Measurements from ENCODE around the gene CMTM8. TPM values are rescaled to one million over a fixed set of nuclear protein-coding genes. Genes with fewer than 3 reads are reported as not detected.
"Not testable (repeated sequence)": the region's sequence is repeated elsewhere in the genome, so short reads cannot be mapped to it uniquely, and the experiment has no call there.

The CMTM8 gene
- total RNA-seq, 6 experiments from 2014 or later = 13.3 to 27.1 (median 20.9) TPM

DNA sequence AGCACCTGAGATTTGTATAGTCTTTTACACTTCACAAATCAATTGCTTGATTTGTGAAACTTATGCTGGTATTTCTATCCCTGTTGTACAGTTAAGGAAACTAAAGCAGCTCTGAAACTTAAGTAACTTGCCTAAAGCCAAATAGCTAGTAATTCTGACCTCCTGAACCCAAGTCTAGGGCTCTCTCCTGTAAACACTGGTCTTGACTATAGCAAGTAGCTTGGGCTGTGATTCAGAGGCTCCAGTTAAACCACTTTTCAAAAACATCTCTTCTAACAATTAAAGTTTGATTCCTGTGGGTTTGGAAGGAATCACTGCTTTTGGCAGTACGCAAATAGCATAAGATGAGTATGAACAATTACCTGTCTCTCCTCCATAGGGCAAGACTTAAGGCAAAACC, 18.5 kb upstream of the CMTM8 start:
- H3K4me1 ChIP-seq = peaks cover 0 to 17% (median 8%) of the 10 kb centered on the region in 4 donors
- no peak overlapping the region for H3K4me3 ChIP-seq
- TF ChIP-seq, protein P1, sequence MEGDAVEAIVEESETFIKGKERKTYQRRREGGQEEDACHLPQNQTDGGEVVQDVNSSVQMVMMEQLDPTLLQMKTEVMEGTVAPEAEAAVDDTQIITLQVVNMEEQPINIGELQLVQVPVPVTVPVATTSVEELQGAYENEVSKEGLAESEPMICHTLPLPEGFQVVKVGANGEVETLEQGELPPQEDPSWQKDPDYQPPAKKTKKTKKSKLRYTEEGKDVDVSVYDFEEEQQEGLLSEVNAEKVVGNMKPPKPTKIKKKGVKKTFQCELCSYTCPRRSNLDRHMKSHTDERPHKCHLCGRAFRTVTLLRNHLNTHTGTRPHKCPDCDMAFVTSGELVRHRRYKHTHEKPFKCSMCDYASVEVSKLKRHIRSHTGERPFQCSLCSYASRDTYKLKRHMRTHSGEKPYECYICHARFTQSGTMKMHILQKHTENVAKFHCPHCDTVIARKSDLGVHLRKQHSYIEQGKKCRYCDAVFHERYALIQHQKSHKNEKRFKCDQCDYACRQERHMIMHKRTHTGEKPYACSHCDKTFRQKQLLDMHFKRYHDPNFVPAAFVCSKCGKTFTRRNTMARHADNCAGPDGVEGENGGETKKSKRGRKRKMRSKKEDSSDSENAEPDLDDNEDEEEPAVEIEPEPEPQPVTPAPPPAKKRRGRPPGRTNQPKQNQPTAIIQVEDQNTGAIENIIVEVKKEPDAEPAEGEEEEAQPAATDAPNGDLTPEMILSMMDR (IDR thresholded peaks at IDR 0.05) = no peak
- TF ChIP-seq POLR2A (IDR thresholded peaks at IDR 0.05) = no peak
- WGBS (ENCODE audit: insufficient coverage, low coverage, low lambda C conversion rate, missing lambda C conversion rate) = 100% methylated on average over 1 of the region's 1 CpG
- ATAC-seq (no peak), DNase-seq (no peak)
- no peaks in the 10 kb centered on the region for H3K36me3 ChIP-seq
- H3K27ac ChIP-seq = no peak overlapping the region
- H3K9me3 ChIP-seq = no peaks in the 10 kb centered on the region
- no peaks in the 10 kb centered on the region for H3K27me3 ChIP-seq
- intact Hi-C loops (cut with DNase I) = no loop called here

- DNase-seq (no peak), ATAC-seq (no peak)
- intact Hi-C loops (cut with DNase I) = no loop called here
- Histone ChIP-seq H3K27me3 (no peaks in the 10 kb centered on the region), H3K9me3 (no peaks in the 10 kb centered on the region), H3K4me3 (no peak overlapping the region), H3K27ac (no peak overlapping the region), H3K4me1 (peaks cover 0 to under 1% (median 0%) of the 10 kb centered on the region in 4 donors), H3K36me3 (no peaks in the 10 kb centered on the region)
- no peak for TF ChIP-seq POLR2A (IDR thresholded peaks at IDR 0.05)
- TF ChIP-seq, protein P1 (IDR thresholded peaks at IDR 0.05) = no peak
- 89% methylated on average over 3 of the region's 3 CpGs for WGBS (ENCODE audit: insufficient coverage, low coverage, low lambda C conversion rate, missing lambda C conversion rate)
These were observed 15.5 kb upstream of the CMTM8 start for GRCh38 chr3:32222950-32223349.

DNA sequence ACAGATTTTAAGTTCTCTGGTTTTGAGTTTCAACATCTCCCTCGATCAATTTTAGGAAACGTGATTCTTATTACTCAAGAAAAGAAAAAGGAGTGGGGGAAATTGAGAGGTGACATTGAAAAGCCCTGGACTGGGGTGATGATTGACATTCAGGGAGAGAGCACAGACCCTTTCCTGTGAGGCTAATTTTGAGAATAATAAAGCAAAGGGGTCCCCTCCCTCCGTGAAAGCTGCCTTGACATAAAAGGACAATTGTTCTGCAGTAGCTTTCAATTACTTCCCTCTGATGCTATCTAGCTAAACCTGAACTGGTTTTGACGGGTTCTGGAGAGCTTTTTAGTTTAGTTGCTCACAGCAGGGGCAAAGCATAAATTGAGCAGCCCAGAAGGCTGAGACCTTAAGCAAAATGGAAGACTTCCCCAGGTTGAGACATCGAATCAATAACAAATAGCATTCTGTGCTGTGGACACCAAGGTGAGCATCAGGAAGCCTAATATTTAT, 14.4 kb upstream of the CMTM8 start:
- DNase-seq = no peak
- WGBS (ENCODE audit: insufficient coverage, low coverage, low lambda C conversion rate, missing lambda C conversion rate) = 49% methylated on average over 5 of the region's 5 CpGs
- intact Hi-C loops (cut with DNase I) = no loop called here
- Histone ChIP-seq H3K4me1 (no peaks in the 10 kb centered on the region), H3K36me3 (no peaks in the 10 kb centered on the region), H3K4me3 (no peak overlapping the region), H3K27ac (no peak overlapping the region), H3K27me3 (no peaks in the 10 kb centered on the region), H3K9me3 (no peaks in the 10 kb centered on the region)
- TF ChIP-seq, protein P1 (IDR thresholded peaks at IDR 0.05) = no peak
- TF ChIP-seq POLR2A (IDR thresholded peaks at IDR 0.05) = no peak
- no peak for ATAC-seq

DNA sequence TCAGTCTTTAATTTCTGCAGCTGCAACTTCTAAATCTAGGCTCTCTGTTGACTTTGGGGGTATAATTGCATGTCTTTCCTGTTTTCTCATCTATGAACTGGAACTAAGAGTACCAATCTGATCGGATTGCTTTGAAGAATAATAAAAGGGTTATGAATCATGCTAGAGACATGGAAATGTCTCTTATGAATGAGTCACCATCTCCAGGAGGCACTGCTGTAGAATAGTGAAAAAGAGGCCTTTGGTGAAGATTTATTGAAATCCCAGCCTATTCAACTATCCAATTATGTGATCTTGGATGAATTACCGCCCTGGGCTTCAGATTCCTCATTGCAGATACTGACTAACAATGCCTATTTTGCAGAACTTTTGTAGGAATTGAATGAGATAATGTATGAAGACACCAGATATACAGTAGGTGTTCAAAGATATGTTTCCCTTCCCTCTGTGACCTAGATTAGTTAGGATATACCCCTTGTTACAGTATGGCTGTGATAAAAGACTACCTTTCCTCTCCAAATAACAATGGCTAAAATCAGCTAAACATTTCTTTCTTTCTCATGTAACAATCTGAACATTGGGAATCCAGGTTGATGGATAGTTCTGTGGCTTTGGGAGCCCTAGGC, 11.5 kb upstream of the CMTM8 start:
- Histone ChIP-seq H3K36me3 (no peaks in the 10 kb centered on the region), H3K27me3 (no peaks in the 10 kb centered on the region), H3K4me1 (no peaks in the 10 kb centered on the region), H3K4me3 (no peak overlapping the region), H3K27ac (no peak overlapping the region), H3K9me3 (no peaks in the 10 kb centered on the region)
- TF ChIP-seq, protein P1 (IDR thresholded peaks at IDR 0.05) = no peak
- TF ChIP-seq POLR2A (IDR thresholded peaks at IDR 0.05) = no peak
- DNase-seq (no peak), ATAC-seq (peak in 1 of 4 donors; percentile 43)
- 83% methylated on average over 2 of the region's 2 CpGs for WGBS (ENCODE audit: insufficient coverage, low coverage, low lambda C conversion rate, missing lambda C conversion rate)
- intact Hi-C loops (cut with DNase I) = no loop called here

GRCh38 chr3:32228743-32229142, 9.7 kb upstream of the CMTM8 start:
- ATAC-seq; H3K36me3 ChIP-seq; H3K4me3 ChIP-seq; DNase-seq; H3K27me3 ChIP-seq; intact Hi-C loops (cut with DNase I); H3K9me3 ChIP-seq; H3K27ac ChIP-seq; H3K4me1 ChIP-seq: not testable (repeated sequence)
- WGBS (ENCODE audit: insufficient coverage, low coverage, low lambda C conversion rate, missing lambda C conversion rate) = 83% methylated on average over 4 of the region's 4 CpGs

Data from right lobe of liver (tissue), 6 donors.